PFSK-1 (cell line): ENCODE data around the gene ZBTB39.

Experiments
- FOXP2 ChIP-seq: optimal IDR thresholded peaks from 2 replicates; pipeline ENCODE3; 2011; ENCODE audit warnings: borderline replicate concordance, control low read depth, inconsistent platforms; ENCODE audit not compliant: insufficient read depth; ENCODE audit errors: extremely low read length, extremely low read depth
- POLR2AphosphoS5 ChIP-seq: IDR thresholded peaks from 2 replicates; pipeline ENCODE4 v1.6.1; 2012; ENCODE audit warnings: low read depth, mild to moderate bottlenecking, control low read depth, low read length, moderate library complexity
- SIN3A ChIP-seq: IDR thresholded peaks from 2 replicates; pipeline ENCODE4 v1.6.1; 2012; ENCODE audit warnings: mild to moderate bottlenecking, low read length, moderate library complexity, borderline replicate concordance; ENCODE audit not compliant: insufficient read depth
- TAF1 ChIP-seq: IDR thresholded peaks from 2 replicates; pipeline ENCODE4 v1.6.1; 2012; ENCODE audit warnings: low read length, control low read depth, borderline replicate concordance; ENCODE audit not compliant: insufficient read depth
- TF ChIP-seq, protein P1 (sequence below), 2 experiments: IDR thresholded peaks; 2 replicates each; pipeline versions ENCODE4 v1.6.1 to v1.8.0; 2011 to 2012; ENCODE audit warnings: low read depth in 2 of 2, low read length in 2 of 2, control low read depth in 1 of 2, inconsistent platforms in 1 of 2, mild to moderate bottlenecking in 1 of 2, moderate library complexity in 1 of 2; ENCODE audit not compliant: insufficient read depth in 1 of 2

Gene ZBTB39

DNA sequence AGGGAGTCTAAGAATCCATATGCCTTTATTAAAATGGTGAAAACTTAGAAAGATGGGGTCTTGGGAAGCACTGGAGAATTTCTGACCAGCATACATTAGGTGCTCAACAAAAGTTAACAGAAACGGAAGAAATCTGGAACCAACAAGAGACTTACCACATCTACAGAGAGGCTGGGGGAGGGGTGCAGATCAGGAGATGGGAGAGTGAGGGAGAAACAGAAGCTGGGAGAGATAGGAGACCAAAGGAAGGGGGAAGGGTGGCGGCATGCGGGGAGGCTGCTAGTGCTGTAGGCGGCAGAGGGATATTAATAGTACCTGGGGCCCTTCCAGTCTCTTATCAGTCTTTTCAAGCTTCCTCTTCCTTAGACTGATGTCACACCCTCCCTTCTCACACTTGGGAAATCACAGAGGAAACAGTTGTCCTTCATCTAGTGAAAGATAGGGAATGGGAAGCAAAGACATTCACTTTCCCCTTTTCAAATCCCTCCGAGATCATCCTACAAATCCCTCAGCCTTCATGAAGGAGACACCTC is 18.1 kb downstream of the ZBTB39 start:
- TF ChIP-seq SIN3A (no peak), TAF1 (no peak), FOXP2 (no peak), POLR2AphosphoS5 (no peak)
- TF ChIP-seq, protein P1, sequence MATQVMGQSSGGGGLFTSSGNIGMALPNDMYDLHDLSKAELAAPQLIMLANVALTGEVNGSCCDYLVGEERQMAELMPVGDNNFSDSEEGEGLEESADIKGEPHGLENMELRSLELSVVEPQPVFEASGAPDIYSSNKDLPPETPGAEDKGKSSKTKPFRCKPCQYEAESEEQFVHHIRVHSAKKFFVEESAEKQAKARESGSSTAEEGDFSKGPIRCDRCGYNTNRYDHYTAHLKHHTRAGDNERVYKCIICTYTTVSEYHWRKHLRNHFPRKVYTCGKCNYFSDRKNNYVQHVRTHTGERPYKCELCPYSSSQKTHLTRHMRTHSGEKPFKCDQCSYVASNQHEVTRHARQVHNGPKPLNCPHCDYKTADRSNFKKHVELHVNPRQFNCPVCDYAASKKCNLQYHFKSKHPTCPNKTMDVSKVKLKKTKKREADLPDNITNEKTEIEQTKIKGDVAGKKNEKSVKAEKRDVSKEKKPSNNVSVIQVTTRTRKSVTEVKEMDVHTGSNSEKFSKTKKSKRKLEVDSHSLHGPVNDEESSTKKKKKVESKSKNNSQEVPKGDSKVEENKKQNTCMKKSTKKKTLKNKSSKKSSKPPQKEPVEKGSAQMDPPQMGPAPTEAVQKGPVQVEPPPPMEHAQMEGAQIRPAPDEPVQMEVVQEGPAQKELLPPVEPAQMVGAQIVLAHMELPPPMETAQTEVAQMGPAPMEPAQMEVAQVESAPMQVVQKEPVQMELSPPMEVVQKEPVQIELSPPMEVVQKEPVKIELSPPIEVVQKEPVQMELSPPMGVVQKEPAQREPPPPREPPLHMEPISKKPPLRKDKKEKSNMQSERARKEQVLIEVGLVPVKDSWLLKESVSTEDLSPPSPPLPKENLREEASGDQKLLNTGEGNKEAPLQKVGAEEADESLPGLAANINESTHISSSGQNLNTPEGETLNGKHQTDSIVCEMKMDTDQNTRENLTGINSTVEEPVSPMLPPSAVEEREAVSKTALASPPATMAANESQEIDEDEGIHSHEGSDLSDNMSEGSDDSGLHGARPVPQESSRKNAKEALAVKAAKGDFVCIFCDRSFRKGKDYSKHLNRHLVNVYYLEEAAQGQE (IDR thresholded peaks at IDR 0.05; ENCODE audit: insufficient read depth in 1 of 2, low read depth in 2 of 2, low read length in 2 of 2), result no peak

GRCh38 chr12:56987551-56988053 is 18.7 kb downstream of the ZBTB39 start:
- TF ChIP-seq POLR2AphosphoS5 (no peak), FOXP2 (no peak), SIN3A (no peak), TAF1 (no peak)
- TF ChIP-seq, protein P1 (IDR thresholded peaks at IDR 0.05; ENCODE audit: insufficient read depth in 1 of 2, low read depth in 2 of 2, low read length in 2 of 2), result no peak

GRCh38 chr12:56987011-56987410 is 19.3 kb downstream of the ZBTB39 start:
- no peak for TF ChIP-seq POLR2AphosphoS5
- TF ChIP-seq FOXP2, result no peak
- TF ChIP-seq, protein P1 (IDR thresholded peaks at IDR 0.05; ENCODE audit: insufficient read depth in 1 of 2, low read depth in 2 of 2, low read length in 2 of 2), result no peak
- TF ChIP-seq TAF1, result no peak
- no peak for TF ChIP-seq SIN3A

DNA sequence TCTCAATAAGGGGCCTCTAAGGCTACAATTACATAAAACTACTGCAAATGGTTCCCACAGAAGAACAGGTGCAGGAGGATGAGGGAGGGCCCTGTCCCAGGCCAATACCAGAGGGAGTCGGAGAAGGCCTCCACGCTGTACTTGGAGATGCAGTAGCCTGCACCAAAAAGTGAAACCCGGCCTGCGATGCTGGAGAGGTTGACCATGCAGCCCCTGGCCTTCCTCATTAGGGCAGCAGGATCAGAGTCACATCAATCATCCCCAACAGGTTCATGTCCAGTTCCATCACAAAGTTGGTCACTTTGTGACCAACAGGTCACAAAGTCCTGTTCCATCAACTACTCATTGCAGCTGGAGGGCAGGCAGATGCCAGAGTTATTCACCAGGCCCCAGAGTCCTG is 23.0 kb downstream of the ZBTB39 start:
- TF ChIP-seq TAF1 (no peak), FOXP2 (no peak), POLR2AphosphoS5 (no peak), SIN3A (no peak)
- TF ChIP-seq, protein P1 (IDR thresholded peaks at IDR 0.05; ENCODE audit: insufficient read depth in 1 of 2, low read depth in 2 of 2, low read length in 2 of 2), result no peak
